T-helper 1 cell treated with Interleukin-12 subunit alpha and Interleukin-12 subunit beta and Interleukin-4 antibody, amounts not matched to agents 30 μg/mL and 1 μg/mL, for 36 hours (primary cell): ENCODE measurements around the gene PTP4A1.
A peak's percentile ranks its signal among the peaks of the same experiment; 100 is the strongest.
"Not testable (repeated sequence)": the region's sequence is repeated elsewhere in the genome, so short reads cannot be mapped to it uniquely, and the experiment has no call there.

Experiments used
- H3K27ac Mint-ChIP-seq: one replicate; pipeline ENCODE4 v1.8.0; 2021; ENCODE audit warnings: mild to moderate bottlenecking, mixed read lengths
- H3K27me3 Mint-ChIP-seq: one replicate; pipeline ENCODE4 v1.8.0; 2021; ENCODE audit warnings: low read depth, mixed read lengths
- H3K36me3 Mint-ChIP-seq: one replicate; pipeline ENCODE4 v1.8.0; 2021; ENCODE audit warnings: low read depth, mixed read lengths
- H3K4me1 Mint-ChIP-seq: one replicate; pipeline ENCODE4 v1.8.0; 2021; ENCODE audit warnings: low read depth, mixed read lengths
- H3K4me3 Mint-ChIP-seq: one replicate; pipeline ENCODE4 v1.8.0; 2021; ENCODE audit warnings: mild to moderate bottlenecking, moderate library complexity, mixed read lengths
- H3K9me3 Mint-ChIP-seq: one replicate; pipeline ENCODE4 v1.8.0; 2021; ENCODE audit warnings: mixed read lengths

PTP4A1 gene

DNA sequence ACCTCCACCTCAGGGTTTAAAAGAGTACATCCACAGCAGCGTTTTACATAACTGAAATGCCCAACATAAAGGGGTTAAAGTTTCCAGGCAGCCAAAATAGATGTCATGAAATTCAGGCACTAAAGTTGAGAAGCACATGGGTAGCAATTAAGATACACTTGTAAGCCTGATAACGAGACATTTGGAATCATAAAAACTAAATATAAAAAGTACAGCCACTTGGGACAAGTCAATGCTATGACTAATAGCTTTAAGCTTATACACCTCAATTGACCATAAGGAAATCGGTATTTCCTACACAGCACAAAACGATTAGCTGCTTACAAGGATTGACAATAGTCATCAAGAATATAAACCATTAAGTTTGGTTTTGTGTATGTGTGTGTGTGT, 11.8 kb downstream of the PTP4A1 start:
- Mint-ChIP-seq H3K27ac (no peak overlapping the region), H3K4me1 (no peaks in the 10 kb centered on the region), H3K9me3 (no peaks in the 10 kb centered on the region), H3K27me3 (peaks cover 6% of the 10 kb centered on the region), H3K4me3 (no peak overlapping the region), H3K36me3 (peaks cover 25% of the 10 kb centered on the region)

DNA sequence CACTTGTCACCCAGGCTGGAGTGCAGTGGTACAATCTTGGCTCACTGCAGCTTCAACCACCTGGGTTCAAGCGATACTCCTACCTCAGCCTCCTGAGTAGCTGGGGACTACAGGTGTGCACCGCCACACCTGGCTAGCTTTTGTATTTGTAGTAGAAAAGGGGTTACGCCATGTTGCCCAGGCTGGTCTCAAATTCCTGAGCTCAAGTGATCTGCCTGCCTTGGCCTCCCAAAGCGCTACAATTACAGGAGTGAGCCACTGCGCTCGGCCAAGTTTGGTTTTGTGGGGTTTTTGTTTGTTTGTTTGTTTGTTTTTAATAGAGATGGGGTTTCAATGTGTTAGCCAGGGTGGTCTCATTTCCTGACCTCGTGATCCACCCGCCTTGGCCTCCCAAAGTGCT, 12.3 kb downstream of the PTP4A1 start:
- H3K9me3 Mint-ChIP-seq = no peaks in the 10 kb centered on the region
- H3K27me3 Mint-ChIP-seq = peaks cover 6% of the 10 kb centered on the region
- peaks cover 23% of the 10 kb centered on the region for H3K36me3 Mint-ChIP-seq
- H3K4me3 Mint-ChIP-seq = no peak overlapping the region
- no peak overlapping the region for H3K27ac Mint-ChIP-seq
- no peaks in the 10 kb centered on the region for H3K4me1 Mint-ChIP-seq

DNA sequence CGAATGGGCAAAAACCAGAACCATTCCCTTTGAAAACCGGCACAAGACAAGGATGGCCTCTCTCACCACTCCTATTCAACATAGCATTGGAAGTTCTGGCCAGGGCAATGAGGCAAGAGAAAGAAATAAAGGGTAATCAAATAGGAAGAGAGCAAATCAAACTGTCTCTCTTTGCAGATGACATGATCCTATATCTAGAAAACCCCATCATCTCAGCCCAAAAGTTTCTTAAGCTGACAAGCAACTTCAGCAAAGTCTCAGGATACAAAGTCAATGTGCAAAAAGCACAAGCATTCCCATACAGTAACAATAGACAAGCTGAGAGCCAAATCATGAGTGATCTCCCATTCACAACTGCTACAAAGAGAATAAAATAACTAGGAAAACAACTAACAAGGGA, 13.4 kb downstream of the PTP4A1 start:
- not testable (repeated sequence) for H3K27me3 Mint-ChIP-seq, H3K4me3 Mint-ChIP-seq, H3K9me3 Mint-ChIP-seq, H3K27ac Mint-ChIP-seq, H3K4me1 Mint-ChIP-seq
- H3K36me3 Mint-ChIP-seq = peaks cover 13% of the 10 kb centered on the region

DNA sequence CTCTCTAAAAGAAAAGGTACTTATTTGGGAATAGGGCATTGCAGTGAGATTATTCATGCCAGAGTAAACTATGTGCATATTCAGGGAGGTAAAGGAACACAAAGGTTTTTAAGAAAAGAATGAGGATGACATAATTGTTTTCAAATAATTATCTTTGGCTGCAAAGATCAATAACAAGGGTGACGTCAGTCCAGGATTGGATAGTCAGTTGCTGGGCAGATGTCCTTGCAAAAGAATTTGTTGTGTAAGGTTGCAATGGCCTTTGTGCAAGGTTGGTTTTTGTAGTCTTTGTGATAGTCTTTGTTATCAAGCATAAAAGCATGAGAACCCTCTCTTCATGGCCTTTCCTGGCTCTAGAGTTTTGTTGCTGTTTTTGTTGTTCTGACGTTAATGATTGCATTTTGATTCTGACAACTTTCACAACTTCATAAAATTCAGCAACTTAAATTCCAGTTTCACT, 17.7 kb downstream of the PTP4A1 start:
- Mint-ChIP-seq H3K36me3 (no peaks in the 10 kb centered on the region), H3K9me3 (no peaks in the 10 kb centered on the region), H3K27ac (no peak overlapping the region), H3K27me3 (peaks cover 9% of the 10 kb centered on the region), H3K4me1 (no peaks in the 10 kb centered on the region), H3K4me3 (no peak overlapping the region)

DNA sequence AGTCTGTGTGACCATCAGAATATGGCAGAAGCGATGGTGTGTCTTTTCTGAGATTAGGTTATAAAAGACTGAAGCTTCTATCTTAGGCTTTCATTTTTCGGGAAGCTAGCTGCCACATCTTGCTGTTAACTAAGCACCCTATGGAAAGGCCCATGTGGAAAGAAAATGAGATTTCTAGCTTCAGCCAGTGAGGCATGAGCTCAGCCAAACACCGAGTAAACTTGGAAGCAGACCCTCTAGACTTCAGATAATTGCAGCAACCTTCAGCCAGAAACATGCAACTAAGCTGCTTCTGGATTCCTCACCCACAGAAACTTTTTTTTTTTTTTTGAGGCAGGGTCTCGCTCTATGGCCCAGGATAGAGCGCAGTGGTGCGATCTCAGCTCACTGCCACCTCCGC, 20.6 kb downstream of the PTP4A1 start:
- H3K36me3 Mint-ChIP-seq = no peaks in the 10 kb centered on the region

DNA sequence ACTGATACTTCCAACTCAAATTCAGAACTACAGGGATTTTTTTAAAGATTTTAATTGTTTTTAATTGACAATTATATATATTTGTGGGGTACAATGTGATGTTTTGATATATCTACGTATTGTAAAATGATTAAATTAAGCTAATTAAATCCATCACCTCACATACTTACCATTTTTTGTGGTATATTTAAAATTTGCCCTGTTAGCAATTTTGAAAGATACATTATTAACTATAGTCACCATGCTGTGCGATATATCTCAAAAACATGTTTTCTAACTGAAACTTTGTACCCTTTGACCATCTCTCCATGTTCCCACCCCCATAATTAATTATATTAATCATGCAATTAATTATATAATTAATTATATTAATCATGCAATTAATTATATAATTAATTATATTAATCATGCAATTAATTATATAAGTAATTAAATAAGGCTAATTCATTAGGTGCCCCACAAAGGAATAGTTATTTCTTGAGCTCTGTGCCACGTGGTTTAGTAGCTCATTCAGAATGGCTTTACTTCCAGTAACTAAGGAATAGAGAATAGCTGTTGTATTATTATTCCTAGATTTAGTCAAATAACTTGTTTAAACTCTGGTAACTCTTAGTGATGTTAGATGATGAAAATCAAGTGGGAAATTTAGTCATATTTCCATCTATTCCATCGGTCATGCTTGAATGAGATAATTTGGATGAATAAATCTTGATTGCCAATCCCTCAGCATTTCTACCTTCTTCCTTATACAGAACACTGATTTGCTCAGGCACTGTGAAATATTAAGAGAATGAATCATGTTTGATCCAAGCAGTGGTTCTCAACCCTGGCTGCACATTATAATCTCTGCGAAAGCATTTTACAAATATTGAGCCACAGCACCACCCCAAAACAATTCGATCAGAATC, 25.1 kb downstream of the PTP4A1 start:
- no peaks in the 10 kb centered on the region for H3K36me3 Mint-ChIP-seq
- no peaks in the 10 kb centered on the region for H3K27me3 Mint-ChIP-seq

More for the DNA sequence above, 20.6 kb downstream of the PTP4A1 start:
- Mint-ChIP-seq H3K9me3 (no peaks in the 10 kb centered on the region), H3K4me3 (no peak overlapping the region), H3K27me3 (peaks cover 2% of the 10 kb centered on the region), H3K4me1 (peaks cover 3% of the 10 kb centered on the region), H3K27ac (no peak overlapping the region)

DNA sequence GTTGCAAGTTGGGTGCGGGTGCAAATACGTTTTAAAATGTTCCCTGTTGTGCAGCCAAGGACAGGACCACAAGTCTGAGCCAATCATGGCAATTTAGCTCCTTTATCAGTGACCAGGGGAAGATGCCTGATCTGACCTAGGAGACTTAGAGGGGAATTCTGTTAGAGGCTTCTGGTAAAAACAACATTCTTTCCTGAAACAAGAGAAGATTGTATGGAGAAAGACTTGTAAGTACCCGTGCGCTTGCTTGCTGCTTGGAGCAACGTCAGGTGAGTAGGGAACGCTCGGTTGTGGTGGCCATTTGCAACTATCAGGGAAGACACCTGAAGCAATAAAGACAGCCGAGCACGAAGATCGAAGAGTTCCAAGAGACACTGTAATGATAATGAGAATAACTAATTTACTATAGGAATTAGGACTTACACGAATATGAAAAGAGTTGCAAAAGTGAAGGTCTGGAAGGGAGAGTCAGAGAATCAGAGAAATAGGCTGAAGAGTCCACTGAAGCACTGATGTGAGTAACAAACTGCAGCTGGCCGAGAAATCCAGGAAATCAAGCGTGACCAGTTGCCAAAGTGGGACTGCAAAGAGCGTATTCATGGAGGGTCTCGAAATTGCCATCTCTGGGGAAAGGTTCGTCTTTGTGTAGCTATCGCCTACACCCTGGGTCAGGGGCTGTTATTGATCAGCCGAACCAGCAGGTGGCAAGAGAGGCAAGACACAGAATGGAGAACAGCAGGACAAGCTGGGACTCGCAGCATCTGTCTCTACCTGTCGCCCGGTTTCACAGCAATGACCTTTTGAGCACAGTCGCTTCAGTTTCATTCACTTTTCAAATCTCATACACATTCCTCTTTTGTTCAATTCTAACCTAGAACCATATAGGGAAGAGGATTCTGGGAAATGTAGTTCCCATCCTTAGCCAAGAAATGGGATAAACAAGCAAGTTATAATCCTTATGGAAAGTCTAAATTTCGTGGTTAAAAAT, 26.1 kb downstream of the PTP4A1 start:
- Mint-ChIP-seq H3K27ac (no peak overlapping the region), H3K36me3 (no peaks in the 10 kb centered on the region), H3K4me3 (peak overlapping the region; percentile 89), H3K4me1 (peaks cover 18% of the 10 kb centered on the region), H3K9me3 (no peaks in the 10 kb centered on the region), H3K27me3 (no peaks in the 10 kb centered on the region)

More for the DNA sequence above, 25.1 kb downstream of the PTP4A1 start:
- Mint-ChIP-seq H3K9me3 (no peaks in the 10 kb centered on the region), H3K4me1 (peaks cover 18% of the 10 kb centered on the region), H3K4me3 (peak overlapping the region; percentile 89), H3K27ac (no peak overlapping the region)

DNA sequence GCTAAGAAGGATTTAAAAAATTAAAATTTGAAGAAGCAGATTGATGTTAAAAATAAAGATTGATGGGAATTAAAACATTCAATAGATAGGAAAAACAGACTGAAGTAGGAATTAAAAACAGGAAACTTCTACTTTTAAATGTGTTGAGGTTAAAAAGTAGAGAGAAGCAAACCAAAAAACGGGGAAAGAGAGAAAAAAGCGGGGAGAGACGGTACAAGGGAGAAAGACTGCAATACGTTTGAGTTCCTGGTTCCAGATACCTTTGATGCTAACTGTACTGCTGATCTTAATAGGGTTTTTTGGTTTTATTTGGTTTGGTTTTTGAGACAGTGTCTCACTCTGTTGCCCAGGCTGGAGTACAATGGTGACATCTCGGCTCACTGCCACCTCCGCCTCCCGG, 27.0 kb downstream of the PTP4A1 start:
- H3K27ac Mint-ChIP-seq = no peak overlapping the region
- H3K27me3 Mint-ChIP-seq = no peaks in the 10 kb centered on the region
- H3K9me3 Mint-ChIP-seq = no peaks in the 10 kb centered on the region
- H3K4me1 Mint-ChIP-seq = peaks cover 18% of the 10 kb centered on the region
- H3K4me3 Mint-ChIP-seq = no peak overlapping the region
- no peaks in the 10 kb centered on the region for H3K36me3 Mint-ChIP-seq

DNA sequence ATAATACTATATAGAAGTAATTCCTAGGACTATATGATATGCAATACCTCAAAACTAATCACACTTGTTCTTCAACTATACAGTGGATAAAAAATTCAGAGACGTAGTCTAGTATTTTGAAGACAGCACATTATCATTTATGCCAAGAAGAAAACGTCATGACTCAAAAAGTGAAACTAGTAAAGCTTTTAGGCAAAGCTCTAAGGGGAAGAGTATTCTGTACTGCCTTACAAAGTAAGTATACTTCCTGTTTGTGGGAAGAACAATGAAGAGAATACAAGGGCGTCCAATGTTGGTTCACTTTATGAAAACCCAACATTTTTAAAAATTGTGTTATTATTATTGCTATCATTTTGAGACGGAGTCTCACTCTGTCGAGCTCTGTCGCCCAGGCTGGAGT, 27.9 kb downstream of the PTP4A1 start:
- H3K27ac Mint-ChIP-seq = no peak overlapping the region
- no peaks in the 10 kb centered on the region for H3K36me3 Mint-ChIP-seq
- H3K27me3 Mint-ChIP-seq = no peaks in the 10 kb centered on the region
- H3K4me1 Mint-ChIP-seq = peaks cover 18% of the 10 kb centered on the region
- H3K9me3 Mint-ChIP-seq = no peaks in the 10 kb centered on the region
- H3K4me3 Mint-ChIP-seq = no peak overlapping the region

DNA sequence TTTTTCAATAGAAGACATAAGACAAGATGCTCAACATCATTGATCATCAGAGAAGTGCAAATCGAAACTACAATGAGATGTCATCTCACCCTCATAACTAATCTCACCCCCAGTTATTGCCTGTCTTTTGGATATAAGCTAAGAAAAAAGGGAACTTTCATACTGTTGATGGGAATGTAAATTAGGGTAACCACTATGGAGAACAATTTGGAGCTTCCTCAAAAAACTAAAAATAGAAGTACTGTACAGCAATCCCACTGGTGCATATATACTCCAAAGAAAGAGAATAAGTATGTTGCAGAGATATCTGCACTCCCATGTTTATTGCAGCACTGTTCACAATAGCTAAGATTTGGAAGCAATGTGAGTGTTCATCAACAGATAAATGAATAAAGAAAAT, 37.0 kb downstream of the PTP4A1 start:
- H3K27ac Mint-ChIP-seq = no peak overlapping the region
- H3K4me3 Mint-ChIP-seq = no peak overlapping the region

DNA sequence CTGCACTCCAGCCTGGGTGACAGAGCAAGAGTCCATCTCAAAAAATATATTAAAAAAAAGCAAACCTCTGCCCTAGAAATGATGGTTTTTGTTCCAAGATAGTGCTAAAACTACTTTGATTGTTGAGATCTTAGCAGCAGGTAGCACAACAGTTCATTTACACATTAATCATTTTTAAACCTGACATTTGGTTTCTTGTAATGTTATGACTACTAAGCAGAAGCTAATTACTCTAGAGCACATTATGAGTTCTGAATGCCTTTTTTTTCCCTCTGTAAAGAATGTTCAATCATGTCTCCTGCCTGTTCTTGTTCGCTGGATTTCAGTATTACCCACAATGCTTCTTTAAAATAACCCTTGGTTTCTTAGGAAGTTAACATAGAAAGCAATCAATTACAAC, 38.7 kb downstream of the PTP4A1 start:
- Mint-ChIP-seq H3K27ac (no peak overlapping the region), H3K4me1 (no peaks in the 10 kb centered on the region), H3K36me3 (no peaks in the 10 kb centered on the region), H3K9me3 (peaks cover 2% of the 10 kb centered on the region), H3K4me3 (no peak overlapping the region), H3K27me3 (peaks cover 4% of the 10 kb centered on the region)

More for the DNA sequence above, 37.0 kb downstream of the PTP4A1 start:
- H3K27me3 Mint-ChIP-seq = peaks cover 4% of the 10 kb centered on the region
- H3K36me3 Mint-ChIP-seq = no peaks in the 10 kb centered on the region
- peaks cover 2% of the 10 kb centered on the region for H3K9me3 Mint-ChIP-seq
- no peaks in the 10 kb centered on the region for H3K4me1 Mint-ChIP-seq

DNA sequence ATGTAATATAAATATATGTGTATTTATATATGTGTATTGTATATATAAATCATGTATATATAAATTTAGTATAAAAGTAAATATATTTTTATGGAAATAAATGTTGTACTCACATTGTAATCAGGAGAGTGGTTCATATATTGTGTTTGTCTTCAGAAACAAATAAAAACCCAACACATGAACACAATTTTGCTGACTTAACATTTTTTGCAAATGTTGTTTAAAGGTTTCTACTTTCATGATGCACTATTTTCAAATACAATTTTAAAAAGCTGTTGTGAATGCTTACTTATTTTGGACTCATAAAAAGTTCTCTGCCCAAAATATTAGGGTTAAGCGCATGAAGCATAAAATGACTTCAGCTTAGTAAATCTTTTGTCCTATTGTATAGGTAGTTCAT, 39.3 kb downstream of the PTP4A1 start:
- no peaks in the 10 kb centered on the region for H3K36me3 Mint-ChIP-seq
- H3K27me3 Mint-ChIP-seq = peaks cover 8% of the 10 kb centered on the region
- H3K4me1 Mint-ChIP-seq = no peaks in the 10 kb centered on the region
- no peak overlapping the region for H3K27ac Mint-ChIP-seq
- H3K9me3 Mint-ChIP-seq = peaks cover 2% of the 10 kb centered on the region
- H3K4me3 Mint-ChIP-seq = no peak overlapping the region

DNA sequence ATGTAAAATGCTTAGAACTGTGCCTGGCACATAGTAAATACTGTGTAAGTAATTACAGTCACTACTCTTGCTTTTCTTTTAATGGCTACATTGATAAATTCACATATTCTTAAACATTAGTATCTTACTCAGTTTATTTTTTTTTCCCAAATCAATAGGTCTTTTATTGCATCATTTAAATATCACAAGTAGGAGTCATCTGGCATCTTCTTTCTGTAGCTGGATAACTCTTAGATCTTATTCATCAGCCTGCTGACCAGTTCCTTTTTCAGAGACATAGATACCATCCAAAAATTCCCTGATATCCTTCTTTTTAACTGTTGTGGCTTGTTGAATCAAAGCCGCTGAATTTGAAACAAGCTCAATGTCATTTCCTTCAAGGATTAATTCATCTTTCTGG, 43.3 kb downstream of the PTP4A1 start:
- no peaks in the 10 kb centered on the region for H3K4me1 Mint-ChIP-seq
- no peak overlapping the region for H3K27ac Mint-ChIP-seq
- no peaks in the 10 kb centered on the region for H3K9me3 Mint-ChIP-seq
- no peak overlapping the region for H3K4me3 Mint-ChIP-seq
- peaks cover 25% of the 10 kb centered on the region for H3K27me3 Mint-ChIP-seq
- no peaks in the 10 kb centered on the region for H3K36me3 Mint-ChIP-seq
